Measurements from ENCODE around the gene SPATA9. TPM values are rescaled to one million over a fixed set of nuclear protein-coding genes. Genes with fewer than 3 reads are reported as not detected.

SPATA9 gene
- total and polyA plus RNA-seq, 9 of the 15 experiments (the other 6 are each of a cell fraction or from before 2014, with no cell fraction given), result 0.16 to 5.5 (median 0.39) TPM; not detected in 3

- no peak; the same call in 1 of the 2 replicates for TF ChIP-seq CHAMP1 (IDR thresholded peaks at IDR 0.05)
- peak; percentile 98 for TF ChIP-seq PHTF2 (CRISPR knock-in tag; IDR thresholded peaks at IDR 0.05)
- peak; percentile 87 for TF ChIP-seq ZFP30 (CRISPR knock-in tag; IDR thresholded peaks at IDR 0.05; ENCODE audit: borderline replicate concordance)
- TF ChIP-seq EGR1 (conservative IDR thresholded peaks at IDR 0.05), result peak; percentile 64
- TF ChIP-seq RAD51 (IDR thresholded peaks at IDR 0.05; ENCODE audit: borderline replicate concordance, low read depth), result peak; percentile 13; the same call in 1 of the 2 replicates
- no peak for TF ChIP-seq CBX2 (IDR thresholded peaks at IDR 0.05; ENCODE audit: insufficient read depth, low read length, poor library complexity, severe bottlenecking)
- TF ChIP-seq ZNF124 (CRISPR knock-in tag; IDR thresholded peaks at IDR 0.05), result no peak
- TF ChIP-seq AFF4 (CRISPR knock-in tag; IDR thresholded peaks at IDR 0.05), result no peak
- TF ChIP-seq MECOM (CRISPR knock-in tag; IDR thresholded peaks at IDR 0.05), result peak; percentile 100
- no peak for TF ChIP-seq MYBL2 (IDR thresholded peaks at IDR 0.05; ENCODE audit: low read depth)
- TF ChIP-seq MYBL2 (CRISPR knock-in tag; IDR thresholded peaks at IDR 0.05; ENCODE audit: borderline replicate concordance), result no peak
- no peak for TF ChIP-seq LEF1 (IDR thresholded peaks at IDR 0.05)
- no peak for TF ChIP-seq ZNF277 (CRISPR knock-in tag; IDR thresholded peaks at IDR 0.05; ENCODE audit: borderline replicate concordance)
- TF ChIP-seq SRSF7 (optimal IDR thresholded peaks at IDR 0.05; ENCODE audit: low read depth, low read length), result no peak
- peak; percentile 96 for TF ChIP-seq ZNF57 (CRISPR knock-in tag; IDR thresholded peaks at IDR 0.05)
- TF ChIP-seq, protein P1, sequence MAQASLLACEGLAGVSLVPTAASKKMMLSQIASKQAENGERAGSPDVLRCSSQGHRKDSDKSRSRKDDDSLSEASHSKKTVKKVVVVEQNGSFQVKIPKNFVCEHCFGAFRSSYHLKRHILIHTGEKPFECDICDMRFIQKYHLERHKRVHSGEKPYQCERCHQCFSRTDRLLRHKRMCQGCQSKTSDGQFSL (CRISPR knock-in tag; IDR thresholded peaks at IDR 0.05), result no peak
- TF ChIP-seq, protein P1 (tag; IDR thresholded peaks at IDR 0.05), result peak in 1 of 2 experiments; percentile 100; a peak in 3 of 4 replicates
- TF ChIP-seq ZNF764 (CRISPR knock-in tag; IDR thresholded peaks at IDR 0.05; ENCODE audit: low read depth), result peak; percentile 88
- TF ChIP-seq RB1 (IDR thresholded peaks at IDR 0.05; ENCODE audit: low read depth), result no peak
These were observed 45.8 kb upstream of the SPATA9 start (continued) for GRCh38 chr5:95728494-95729114.
